Measurements from ENCODE around the gene TMEM256. TPM values are rescaled to one million over a fixed set of nuclear protein-coding genes. Genes with fewer than 3 reads are reported as not detected.

The TMEM256 gene
- total and polyA plus RNA-seq, 9 of the 15 experiments (the other 6 are each of a cell fraction or from before 2014, with no cell fraction given): 43.4 to 177 (median 68.5) TPM

DNA sequence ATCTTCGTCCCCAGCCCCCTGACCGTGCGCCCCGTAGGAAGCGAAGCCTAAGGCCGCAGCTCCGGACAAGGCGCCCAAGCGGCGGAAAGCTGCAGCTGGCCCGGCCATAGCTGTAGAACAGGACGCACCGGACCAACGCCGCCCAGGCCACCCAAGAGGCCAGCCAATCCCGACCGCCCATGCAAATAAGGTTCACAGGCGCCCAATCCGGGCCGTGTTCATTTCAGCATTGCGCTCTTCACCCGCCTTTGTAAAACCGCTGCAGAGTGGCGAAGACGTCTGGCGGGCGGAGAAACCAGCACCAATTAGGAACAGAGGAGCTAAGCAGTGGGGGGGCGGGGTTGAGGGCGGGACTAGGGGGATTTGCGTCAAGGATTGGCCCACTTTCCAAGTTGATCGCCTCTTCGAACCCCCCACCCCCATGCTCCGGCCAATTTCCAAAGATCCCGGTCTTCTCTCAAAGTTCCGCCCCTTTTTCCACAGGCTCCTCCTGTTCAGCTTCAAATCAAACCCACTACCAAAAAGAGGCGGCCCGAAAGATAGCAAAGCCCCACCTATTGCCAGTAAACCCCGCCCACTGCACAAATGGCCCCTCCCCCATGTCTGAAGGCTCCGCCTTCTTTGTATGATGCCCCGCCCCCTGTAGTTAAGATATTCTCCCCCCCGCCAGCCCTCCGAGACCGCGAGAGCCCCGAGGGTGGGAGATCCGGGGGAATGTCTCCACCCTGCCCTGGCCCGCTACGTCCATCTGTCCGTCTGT lies at the start of gene TMEM256 (continued):
- no peak for TF ChIP-seq ZNF212 (CRISPR knock-in tag; IDR thresholded peaks at IDR 0.05)
- TF ChIP-seq PCBP1 (IDR thresholded peaks at IDR 0.05; ENCODE audit: low read depth, low read length, poor library complexity, severe bottlenecking): no peak
- TF ChIP-seq ZC3H8 (IDR thresholded peaks at IDR 0.05): no peak
- peak; percentile 37; the same call in 1 of the 2 replicates for TF ChIP-seq TARDBP (IDR thresholded peaks at IDR 0.05)
- no peak for TF ChIP-seq CBFA2T3 (IDR thresholded peaks at IDR 0.05)
- TF ChIP-seq JUN (IDR thresholded peaks at IDR 0.05; ENCODE audit: borderline replicate concordance, low read depth, low read length): no peak
- TF ChIP-seq JUN (CRISPR knock-in tag; IDR thresholded peaks at IDR 0.05; ENCODE audit: borderline replicate concordance): no peak
- TF ChIP-seq MTA2 (IDR thresholded peaks at IDR 0.05; ENCODE audit: low read depth): no peak
- TF ChIP-seq ELF1 (tag; IDR thresholded peaks at IDR 0.05): no peak
- no peak for TF ChIP-seq ZNF707 (CRISPR knock-in tag; conservative IDR thresholded peaks at IDR 0.05)
- no peak for TF ChIP-seq ZZZ3 (IDR thresholded peaks at IDR 0.05)
- no peak for TF ChIP-seq NR2C2 (CRISPR knock-in tag; IDR thresholded peaks at IDR 0.05)
- TF ChIP-seq NR2C2 (tag; IDR thresholded peaks at IDR 0.05): peak; percentile 82
- peak; percentile 51; the same call in 1 of the 2 replicates for TF ChIP-seq SP1 (CRISPR knock-in tag; IDR thresholded peaks at IDR 0.05)
- TF ChIP-seq, protein P1, sequence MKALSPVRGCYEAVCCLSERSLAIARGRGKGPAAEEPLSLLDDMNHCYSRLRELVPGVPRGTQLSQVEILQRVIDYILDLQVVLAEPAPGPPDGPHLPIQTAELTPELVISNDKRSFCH (CRISPR knock-in tag; IDR thresholded peaks at IDR 0.05): no peak
- TF ChIP-seq, protein P1 (tag; IDR thresholded peaks at IDR 0.05): no peak
- TF ChIP-seq ZNF76 (CRISPR knock-in tag; IDR thresholded peaks at IDR 0.05; ENCODE audit: borderline replicate concordance): no peak
- peak; percentile 82 for TF ChIP-seq SUPT5H (IDR thresholded peaks at IDR 0.05)
- TF ChIP-seq KHSRP (IDR thresholded peaks at IDR 0.05): no peak
- no peak for TF ChIP-seq HMG20A (CRISPR knock-in tag; conservative IDR thresholded peaks at IDR 0.05)
- TF ChIP-seq RBM17 (IDR thresholded peaks at IDR 0.05; ENCODE audit: borderline replicate concordance, low read depth, low read length): no peak
- TF ChIP-seq, protein P2, sequence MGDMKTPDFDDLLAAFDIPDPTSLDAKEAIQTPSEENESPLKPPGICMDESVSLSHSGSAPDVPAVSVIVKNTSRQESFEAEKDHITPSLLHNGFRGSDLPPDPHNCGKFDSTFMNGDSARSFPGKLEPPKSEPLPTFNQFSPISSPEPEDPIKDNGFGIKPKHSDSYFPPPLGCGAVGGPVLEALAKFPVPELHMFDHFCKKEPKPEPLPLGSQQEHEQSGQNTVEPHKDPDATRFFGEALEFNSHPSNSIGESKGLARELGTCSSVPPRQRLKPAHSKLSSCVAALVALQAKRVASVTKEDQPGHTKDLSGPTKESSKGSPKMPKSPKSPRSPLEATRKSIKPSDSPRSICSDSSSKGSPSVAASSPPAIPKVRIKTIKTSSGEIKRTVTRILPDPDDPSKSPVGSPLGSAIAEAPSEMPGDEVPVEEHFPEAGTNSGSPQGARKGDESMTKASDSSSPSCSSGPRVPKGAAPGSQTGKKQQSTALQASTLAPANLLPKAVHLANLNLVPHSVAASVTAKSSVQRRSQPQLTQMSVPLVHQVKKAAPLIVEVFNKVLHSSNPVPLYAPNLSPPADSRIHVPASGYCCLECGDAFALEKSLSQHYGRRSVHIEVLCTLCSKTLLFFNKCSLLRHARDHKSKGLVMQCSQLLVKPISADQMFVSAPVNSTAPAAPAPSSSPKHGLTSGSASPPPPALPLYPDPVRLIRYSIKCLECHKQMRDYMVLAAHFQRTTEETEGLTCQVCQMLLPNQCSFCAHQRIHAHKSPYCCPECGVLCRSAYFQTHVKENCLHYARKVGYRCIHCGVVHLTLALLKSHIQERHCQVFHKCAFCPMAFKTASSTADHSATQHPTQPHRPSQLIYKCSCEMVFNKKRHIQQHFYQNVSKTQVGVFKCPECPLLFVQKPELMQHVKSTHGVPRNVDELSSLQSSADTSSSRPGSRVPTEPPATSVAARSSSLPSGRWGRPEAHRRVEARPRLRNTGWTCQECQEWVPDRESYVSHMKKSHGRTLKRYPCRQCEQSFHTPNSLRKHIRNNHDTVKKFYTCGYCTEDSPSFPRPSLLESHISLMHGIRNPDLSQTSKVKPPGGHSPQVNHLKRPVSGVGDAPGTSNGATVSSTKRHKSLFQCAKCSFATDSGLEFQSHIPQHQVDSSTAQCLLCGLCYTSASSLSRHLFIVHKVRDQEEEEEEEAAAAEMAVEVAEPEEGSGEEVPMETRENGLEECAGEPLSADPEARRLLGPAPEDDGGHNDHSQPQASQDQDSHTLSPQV (IDR thresholded peaks at IDR 0.05): no peak
- TF ChIP-seq, protein P3, sequence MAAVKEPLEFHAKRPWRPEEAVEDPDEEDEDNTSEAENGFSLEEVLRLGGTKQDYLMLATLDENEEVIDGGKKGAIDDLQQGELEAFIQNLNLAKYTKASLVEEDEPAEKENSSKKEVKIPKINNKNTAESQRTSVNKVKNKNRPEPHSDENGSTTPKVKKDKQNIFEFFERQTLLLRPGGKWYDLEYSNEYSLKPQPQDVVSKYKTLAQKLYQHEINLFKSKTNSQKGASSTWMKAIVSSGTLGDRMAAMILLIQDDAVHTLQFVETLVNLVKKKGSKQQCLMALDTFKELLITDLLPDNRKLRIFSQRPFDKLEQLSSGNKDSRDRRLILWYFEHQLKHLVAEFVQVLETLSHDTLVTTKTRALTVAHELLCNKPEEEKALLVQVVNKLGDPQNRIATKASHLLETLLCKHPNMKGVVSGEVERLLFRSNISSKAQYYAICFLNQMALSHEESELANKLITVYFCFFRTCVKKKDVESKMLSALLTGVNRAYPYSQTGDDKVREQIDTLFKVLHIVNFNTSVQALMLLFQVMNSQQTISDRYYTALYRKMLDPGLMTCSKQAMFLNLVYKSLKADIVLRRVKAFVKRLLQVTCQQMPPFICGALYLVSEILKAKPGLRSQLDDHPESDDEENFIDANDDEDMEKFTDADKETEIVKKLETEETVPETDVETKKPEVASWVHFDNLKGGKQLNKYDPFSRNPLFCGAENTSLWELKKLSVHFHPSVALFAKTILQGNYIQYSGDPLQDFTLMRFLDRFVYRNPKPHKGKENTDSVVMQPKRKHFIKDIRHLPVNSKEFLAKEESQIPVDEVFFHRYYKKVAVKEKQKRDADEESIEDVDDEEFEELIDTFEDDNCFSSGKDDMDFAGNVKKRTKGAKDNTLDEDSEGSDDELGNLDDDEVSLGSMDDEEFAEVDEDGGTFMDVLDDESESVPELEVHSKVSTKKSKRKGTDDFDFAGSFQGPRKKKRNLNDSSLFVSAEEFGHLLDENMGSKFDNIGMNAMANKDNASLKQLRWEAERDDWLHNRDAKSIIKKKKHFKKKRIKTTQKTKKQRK (IDR thresholded peaks at IDR 0.05; ENCODE audit: borderline replicate concordance, low read depth, low read length): no peak
